ENCODE measurements around the gene DIP2C.
"Not testable (repeated sequence)": the region's sequence is repeated elsewhere in the genome, so short reads cannot be mapped to it uniquely, and the experiment has no call there.

The DIP2C gene

GRCh38 chr10:609262-609658 lies 80.2 kb downstream of the DIP2C start:
- DNase-seq (ENCODE audit: low spot score) = no peak

- no peak for DNase-seq (ENCODE audit: low spot score)
Observed at GRCh38 chr10:608331-609261, 80.9 kb downstream of the DIP2C start.

GRCh38 chr10:607545-608185 lies 81.8 kb downstream of the DIP2C start:
- DNase-seq (ENCODE audit: low spot score) = no peak

- no peak for DNase-seq (ENCODE audit: low spot score)
Observed at GRCh38 chr10:606762-607544, 82.5 kb downstream of the DIP2C start.

GRCh38 chr10:605632-606325 lies 83.7 kb downstream of the DIP2C start:
- no peak for DNase-seq (ENCODE audit: low spot score)

GRCh38 chr10:604716-605631 lies 84.5 kb downstream of the DIP2C start:
- DNase-seq (ENCODE audit: low spot score) = no peak

GRCh38 chr10:603745-604144 lies 85.7 kb downstream of the DIP2C start:
- DNase-seq (ENCODE audit: low spot score) = no peak

- DNase-seq (ENCODE audit: low spot score) = no peak
Observed at GRCh38 chr10:602391-603005, 87.0 kb downstream of the DIP2C start.

- DNase-seq (ENCODE audit: low spot score) = no peak
Observed at GRCh38 chr10:601660-601963, 87.9 kb downstream of the DIP2C start.

- no peak for DNase-seq (ENCODE audit: low spot score)
Observed at GRCh38 chr10:600876-601659, 88.4 kb downstream of the DIP2C start.

GRCh38 chr10:600234-600633 lies 89.2 kb downstream of the DIP2C start:
- no peak for DNase-seq (ENCODE audit: low spot score)

- no peak for DNase-seq (ENCODE audit: low spot score)
Observed at GRCh38 chr10:599767-600166, 89.7 kb downstream of the DIP2C start.

- DNase-seq (ENCODE audit: low spot score) = no peak
Observed at GRCh38 chr10:598415-599170, 90.9 kb downstream of the DIP2C start.

GRCh38 chr10:597976-598375 lies 91.5 kb downstream of the DIP2C start:
- DNase-seq (ENCODE audit: low spot score) = no peak

GRCh38 chr10:596725-597345 lies 92.6 kb downstream of the DIP2C start:
- DNase-seq (ENCODE audit: low spot score) = no peak

- DNase-seq (ENCODE audit: low spot score) = not testable (repeated sequence)
Observed at GRCh38 chr10:596131-596530, 93.3 kb downstream of the DIP2C start.

GRCh38 chr10:595473-595872 lies 94.0 kb downstream of the DIP2C start:
- no peak for DNase-seq (ENCODE audit: low spot score)

GRCh38 chr10:594584-595270 lies 94.7 kb downstream of the DIP2C start:
- no peak for DNase-seq (ENCODE audit: low spot score)

Measured in CD4-positive, alpha-beta T cell treated with Interleukin-15 for 4 hours (primary cell).